ENCODE results near the gene PTPRK. TPM values are rescaled to one million over a fixed set of nuclear protein-coding genes. Genes with fewer than 3 reads are reported as not detected.
A peak's percentile ranks its signal among the peaks of the same experiment; 100 is the strongest.

The PTPRK gene
- polyA plus RNA-seq, 1 donor (not counting 4 experiments of a cell fraction or from before 2014, with no cell fraction given): 52.7 TPM

- TF ChIP-seq CTCF (optimal IDR thresholded peaks at IDR 0.05 in 1 of 3, IDR thresholded peaks at IDR 0.05 in 1 of 3, conservative IDR thresholded peaks at IDR 0.05 in 1 of 3; ENCODE audit: extremely low read depth in 1 of 3, insufficient read depth in 2 of 3, low read length in 3 of 3): no peak
- no peak for TF ChIP-seq EZH2 (IDR thresholded peaks at IDR 0.05; ENCODE audit: low read length)
- DNase-seq (ENCODE audit: low read depth, low spot score) (no peak), FAIRE-seq (no peak)
- no peak overlapping the region for H3K9ac ChIP-seq (ENCODE audit: control insufficient read depth, extremely low read depth, insufficient read depth, low read length)
- no peaks in the 10 kb centered on the region for H3K9me3 ChIP-seq (ENCODE audit: control insufficient read depth, low read depth, low read length)
- H3K4me2 ChIP-seq (ENCODE audit: control insufficient read depth, extremely low read depth, insufficient read depth, low read depth, low read length): no peak overlapping the region
- H3K4me3 ChIP-seq (ENCODE audit: control insufficient read depth in 2 of 3, extremely low read depth in 1 of 3, insufficient read depth in 2 of 3, low read depth in 1 of 3, low read length in 3 of 3): no peak overlapping the region
- H3K36me3 ChIP-seq (ENCODE audit: control insufficient read depth in 2 of 2, extremely low read depth in 1 of 2, insufficient read depth in 2 of 2, low read length in 2 of 2): peaks cover 8 to 16% of the 10 kb centered on the region in 2 experiments
- no peaks in the 10 kb centered on the region for H3K79me2 ChIP-seq (ENCODE audit: control insufficient read depth, insufficient read depth, low read length)
- H3K4me1 ChIP-seq (ENCODE audit: control insufficient read depth, extremely low read depth, insufficient read depth, low read length): no peaks in the 10 kb centered on the region
- no peaks in the 10 kb centered on the region for H3K9me1 ChIP-seq (ENCODE audit: control insufficient read depth, extremely low read depth, insufficient read depth, low read length)
- H2AFZ ChIP-seq (ENCODE audit: control insufficient read depth, low read length): no peak overlapping the region
- no peaks in the 10 kb centered on the region for H4K20me1 ChIP-seq (ENCODE audit: control insufficient read depth, extremely low read depth, insufficient read depth, low read length)
- H3K27ac ChIP-seq (ENCODE audit: control insufficient read depth, insufficient read depth, low read length): no peak overlapping the region
- dilution Hi-C loops (cut with MboI; ENCODE audit: extremely low pct_ligation_motif_present, low sequenced_read_pairs): no loop called here
- H3K27me3 ChIP-seq (ENCODE audit: control insufficient read depth, extremely low read depth, insufficient read depth, low read length): no peaks in the 10 kb centered on the region
These were observed 457.4 kb downstream of the PTPRK start for GRCh38 chr6:128062882-128063603.

GRCh38 chr6:128057946-128058345, 462.5 kb downstream of the PTPRK start:
- H4K20me1 ChIP-seq (ENCODE audit: control insufficient read depth, extremely low read depth, insufficient read depth, low read length): no peaks in the 10 kb centered on the region
- FAIRE-seq: no peak

More at GRCh38 chr6:128057946-128058345, 462.5 kb downstream of the PTPRK start:
- no peak overlapping the region for H2AFZ ChIP-seq (ENCODE audit: control insufficient read depth, low read length)
- no peaks in the 10 kb centered on the region for H3K9me3 ChIP-seq (ENCODE audit: control insufficient read depth, low read depth, low read length)
- H3K4me1 ChIP-seq (ENCODE audit: control insufficient read depth, extremely low read depth, insufficient read depth, low read length): no peaks in the 10 kb centered on the region
- dilution Hi-C loops (cut with MboI; ENCODE audit: extremely low pct_ligation_motif_present, low sequenced_read_pairs): no loop called here
- TF ChIP-seq CTCF (optimal IDR thresholded peaks at IDR 0.05 in 1 of 3, IDR thresholded peaks at IDR 0.05 in 1 of 3, conservative IDR thresholded peaks at IDR 0.05 in 1 of 3; ENCODE audit: extremely low read depth in 1 of 3, insufficient read depth in 2 of 3, low read length in 3 of 3) (no peak), EZH2 (IDR thresholded peaks at IDR 0.05; ENCODE audit: low read length) (no peak)
- no peaks in the 10 kb centered on the region for H3K9me1 ChIP-seq (ENCODE audit: control insufficient read depth, extremely low read depth, insufficient read depth, low read length)
- no peak overlapping the region for H3K4me2 ChIP-seq (ENCODE audit: control insufficient read depth, extremely low read depth, insufficient read depth, low read depth, low read length)
- no peaks in the 10 kb centered on the region for H3K27me3 ChIP-seq (ENCODE audit: control insufficient read depth, extremely low read depth, insufficient read depth, low read length)
- no peak overlapping the region for H3K4me3 ChIP-seq (ENCODE audit: control insufficient read depth in 2 of 3, extremely low read depth in 1 of 3, insufficient read depth in 2 of 3, low read depth in 1 of 3, low read length in 3 of 3)
- H3K36me3 ChIP-seq (ENCODE audit: control insufficient read depth in 2 of 2, extremely low read depth in 1 of 2, insufficient read depth in 2 of 2, low read length in 2 of 2): peaks cover 4 to 5% of the 10 kb centered on the region in 2 experiments
- peak overlapping the region; percentile 10 for H3K27ac ChIP-seq (ENCODE audit: control insufficient read depth, insufficient read depth, low read length)
- H3K79me2 ChIP-seq (ENCODE audit: control insufficient read depth, insufficient read depth, low read length): no peaks in the 10 kb centered on the region
- no peak overlapping the region for H3K9ac ChIP-seq (ENCODE audit: control insufficient read depth, extremely low read depth, insufficient read depth, low read length)
- DNase-seq (ENCODE audit: low read depth, low spot score): no peak

All from keratinocyte (primary cell).